ENCODE results near the gene GLIS1. TPM values are rescaled to one million over a fixed set of nuclear protein-coding genes. Genes with fewer than 3 reads are reported as not detected.

The GLIS1 gene
- total RNA-seq, 1 experiment from 2014 or later = 0.13 TPM

GRCh38 chr1:53517821-53518352 lies 221.1 kb downstream of the GLIS1 start:
- Histone ChIP-seq H3K36me3 (ENCODE audit: insufficient read depth, low read length, poor library complexity, severe bottlenecking) (no peaks in the 10 kb centered on the region), H3K9me3 (ENCODE audit: low read depth, low read length, poor library complexity, severe bottlenecking) (no peaks in the 10 kb centered on the region), H3K27ac (ENCODE audit: low read depth, low read length, poor library complexity, severe bottlenecking) (no peak overlapping the region), H3K27me3 (replicated peaks; ENCODE audit: insufficient read depth, low read depth, low read length, poor library complexity) (no peaks in the 10 kb centered on the region), H3K4me3 (ENCODE audit: low read depth, low read length, poor library complexity, severe bottlenecking) (no peak overlapping the region), H3K4me1 (ENCODE audit: insufficient read depth, low read length, poor library complexity, severe bottlenecking) (no peaks in the 10 kb centered on the region)
- no peak for DNase-seq (ENCODE audit: low spot score)
- CTCF ChIA-PET = no interaction called here
- BruUV-seq (replicated peaks) = no TSS peak
- POLR2A ChIA-PET (ENCODE audit: low non-redundant PET) = no interaction called here
- intact Hi-C loops (cut with micrococcal nuclease; ENCODE audit: unreplicated experiment) = no loop called here
- no peak for TF ChIP-seq EZH2 (IDR thresholded peaks at IDR 0.05; ENCODE audit: borderline replicate concordance, low read depth, low read length, poor library complexity, severe bottlenecking)

GRCh38 chr1:53517109-53517508 lies 221.9 kb downstream of the GLIS1 start:
- no peaks in the 10 kb centered on the region for H3K27me3 ChIP-seq (replicated peaks; ENCODE audit: insufficient read depth, low read depth, low read length, poor library complexity)
- DNase-seq (ENCODE audit: low spot score) = no peak
- POLR2A ChIA-PET (ENCODE audit: low non-redundant PET) = no interaction called here
- TF ChIP-seq, protein P1, sequence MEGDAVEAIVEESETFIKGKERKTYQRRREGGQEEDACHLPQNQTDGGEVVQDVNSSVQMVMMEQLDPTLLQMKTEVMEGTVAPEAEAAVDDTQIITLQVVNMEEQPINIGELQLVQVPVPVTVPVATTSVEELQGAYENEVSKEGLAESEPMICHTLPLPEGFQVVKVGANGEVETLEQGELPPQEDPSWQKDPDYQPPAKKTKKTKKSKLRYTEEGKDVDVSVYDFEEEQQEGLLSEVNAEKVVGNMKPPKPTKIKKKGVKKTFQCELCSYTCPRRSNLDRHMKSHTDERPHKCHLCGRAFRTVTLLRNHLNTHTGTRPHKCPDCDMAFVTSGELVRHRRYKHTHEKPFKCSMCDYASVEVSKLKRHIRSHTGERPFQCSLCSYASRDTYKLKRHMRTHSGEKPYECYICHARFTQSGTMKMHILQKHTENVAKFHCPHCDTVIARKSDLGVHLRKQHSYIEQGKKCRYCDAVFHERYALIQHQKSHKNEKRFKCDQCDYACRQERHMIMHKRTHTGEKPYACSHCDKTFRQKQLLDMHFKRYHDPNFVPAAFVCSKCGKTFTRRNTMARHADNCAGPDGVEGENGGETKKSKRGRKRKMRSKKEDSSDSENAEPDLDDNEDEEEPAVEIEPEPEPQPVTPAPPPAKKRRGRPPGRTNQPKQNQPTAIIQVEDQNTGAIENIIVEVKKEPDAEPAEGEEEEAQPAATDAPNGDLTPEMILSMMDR (conservative IDR thresholded peaks at IDR 0.05; ENCODE audit: low read depth, low read length) = no peak
- no peak for TF ChIP-seq EZH2 (IDR thresholded peaks at IDR 0.05; ENCODE audit: borderline replicate concordance, low read depth, low read length, poor library complexity, severe bottlenecking)
- intact Hi-C loops (cut with micrococcal nuclease; ENCODE audit: unreplicated experiment) = no loop called here
- no peak overlapping the region for H3K27ac ChIP-seq (ENCODE audit: low read depth, low read length, poor library complexity, severe bottlenecking)
- no peak overlapping the region for H3K4me3 ChIP-seq (ENCODE audit: low read depth, low read length, poor library complexity, severe bottlenecking)
- no peaks in the 10 kb centered on the region for H3K9me3 ChIP-seq (ENCODE audit: low read depth, low read length, poor library complexity, severe bottlenecking)
- CTCF ChIA-PET = no interaction called here
- no peaks in the 10 kb centered on the region for H3K36me3 ChIP-seq (ENCODE audit: insufficient read depth, low read length, poor library complexity, severe bottlenecking)
- no TSS peak for BruUV-seq (replicated peaks)
- no peaks in the 10 kb centered on the region for H3K4me1 ChIP-seq (ENCODE audit: insufficient read depth, low read length, poor library complexity, severe bottlenecking)

DNA sequence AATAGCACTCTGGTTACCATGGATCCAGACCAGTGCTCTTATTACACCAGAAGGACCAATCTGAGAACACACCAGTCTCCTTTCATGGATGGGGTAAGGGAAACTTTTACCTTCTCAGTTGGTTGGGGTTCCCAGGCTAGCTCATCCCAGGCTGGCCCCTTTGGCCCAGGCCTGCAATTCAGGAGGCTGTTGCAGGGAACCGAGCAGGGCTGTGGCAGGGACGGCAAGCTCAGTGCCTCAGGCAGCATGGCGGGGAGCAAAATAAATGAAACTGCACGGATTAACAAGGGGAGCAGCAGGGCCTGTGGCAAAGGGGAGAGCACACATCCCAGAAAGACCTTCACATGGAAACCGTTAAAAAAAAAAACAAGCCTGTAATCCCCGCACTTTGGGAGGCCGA lies 222.8 kb downstream of the GLIS1 start:
- no TSS peak for BruUV-seq (replicated peaks)
- no peak for DNase-seq (ENCODE audit: low spot score)
- Histone ChIP-seq H3K27ac (ENCODE audit: low read depth, low read length, poor library complexity, severe bottlenecking) (no peak overlapping the region), H3K36me3 (ENCODE audit: insufficient read depth, low read length, poor library complexity, severe bottlenecking) (no peaks in the 10 kb centered on the region), H3K4me1 (ENCODE audit: insufficient read depth, low read length, poor library complexity, severe bottlenecking) (no peaks in the 10 kb centered on the region), H3K4me3 (ENCODE audit: low read depth, low read length, poor library complexity, severe bottlenecking) (no peak overlapping the region), H3K27me3 (replicated peaks; ENCODE audit: insufficient read depth, low read depth, low read length, poor library complexity) (no peaks in the 10 kb centered on the region), H3K9me3 (ENCODE audit: low read depth, low read length, poor library complexity, severe bottlenecking) (no peaks in the 10 kb centered on the region)
- ChIA-PET CTCF (no interaction called here), POLR2A (ENCODE audit: low non-redundant PET) (no interaction called here)
- TF ChIP-seq, protein P1 (conservative IDR thresholded peaks at IDR 0.05; ENCODE audit: low read depth, low read length) = no peak
- no peak for TF ChIP-seq EZH2 (IDR thresholded peaks at IDR 0.05; ENCODE audit: borderline replicate concordance, low read depth, low read length, poor library complexity, severe bottlenecking)
- intact Hi-C loops (cut with micrococcal nuclease; ENCODE audit: unreplicated experiment) = no loop called here

DNA sequence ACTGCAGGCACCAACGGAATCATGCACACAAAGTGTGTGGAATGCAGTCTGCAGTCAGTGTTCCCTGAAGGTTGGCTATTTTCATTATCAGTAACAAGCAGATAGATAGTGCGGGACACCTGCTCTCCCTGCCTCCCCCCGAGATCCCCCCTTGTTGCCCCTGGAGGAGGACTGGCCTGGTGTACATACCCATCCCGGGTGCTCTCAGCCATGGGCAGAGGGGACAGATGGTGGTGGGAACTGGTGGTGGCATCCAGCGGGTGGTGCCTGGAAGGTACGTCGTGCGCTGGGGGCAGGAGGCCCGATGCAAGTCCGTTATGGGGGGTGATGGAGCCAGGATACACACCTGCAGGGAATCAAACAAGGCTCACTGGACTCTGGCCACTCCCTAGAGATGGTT lies 224.5 kb downstream of the GLIS1 start:
- no peaks in the 10 kb centered on the region for H3K36me3 ChIP-seq (ENCODE audit: insufficient read depth, low read length, poor library complexity, severe bottlenecking)
- intact Hi-C loops (cut with micrococcal nuclease; ENCODE audit: unreplicated experiment) = no loop called here
- TF ChIP-seq, protein P1 (conservative IDR thresholded peaks at IDR 0.05; ENCODE audit: low read depth, low read length) = no peak
- no peak for TF ChIP-seq EZH2 (IDR thresholded peaks at IDR 0.05; ENCODE audit: borderline replicate concordance, low read depth, low read length, poor library complexity, severe bottlenecking)
- H3K4me1 ChIP-seq (ENCODE audit: insufficient read depth, low read length, poor library complexity, severe bottlenecking) = no peaks in the 10 kb centered on the region
- ChIA-PET CTCF (no interaction called here), POLR2A (ENCODE audit: low non-redundant PET) (no interaction called here)
- no peaks in the 10 kb centered on the region for H3K27me3 ChIP-seq (replicated peaks; ENCODE audit: insufficient read depth, low read depth, low read length, poor library complexity)
- H3K9me3 ChIP-seq (ENCODE audit: low read depth, low read length, poor library complexity, severe bottlenecking) = no peaks in the 10 kb centered on the region
- DNase-seq (ENCODE audit: low spot score) = no peak
- no peak overlapping the region for H3K4me3 ChIP-seq (ENCODE audit: low read depth, low read length, poor library complexity, severe bottlenecking)
- H3K27ac ChIP-seq (ENCODE audit: low read depth, low read length, poor library complexity, severe bottlenecking) = no peak overlapping the region
- BruUV-seq (replicated peaks) = no TSS peak

All from A673 (cell line).